Tibial nerve (tissue), 4 donors: ENCODE results near the gene MRPL47. TPM values are rescaled to one million over a fixed set of nuclear protein-coding genes. Genes with fewer than 3 reads are reported as not detected.

Source experiments
- DNase-seq, 2 donors: peaks; one replicate each; pipeline ENCODE4 v3.0.0-alpha.2; 2019; ENCODE audit warnings: low spot score in 2 of 2
- H3K27ac ChIP-seq, 4 donors: fragments of 200-600 bp; sonication (generic) in 3 of 4; one replicate each; pipeline ENCODE4 v1.5.1; 2017 to 2019; ENCODE audit warnings: mild to moderate bottlenecking in 1 of 4
- H3K27me3 ChIP-seq, 2 donors: fragments of 200-600 bp; sonication (generic) in 1 of 2; one replicate each; pipeline versions ENCODE4 v1.5.1 to v1.6.0; 2017 to 2019
- H3K36me3 ChIP-seq, 3 donors: fragments of 200-600 bp; sonication (generic); one replicate each; pipeline ENCODE4 v1.5.1; 2018 to 2019
- H3K4me1 ChIP-seq, 4 donors: fragments of 200-600 bp; sonication (generic) in 3 of 4; one replicate each; pipeline ENCODE4 v1.5.1; 2017 to 2019
- H3K4me3 ChIP-seq, 4 donors: fragments of 200-600 bp; sonication (generic) in 3 of 4; one replicate each; pipeline ENCODE4 v1.5.1; 2017 to 2019; ENCODE audit warnings: mild to moderate bottlenecking in 1 of 4, moderate library complexity in 1 of 4
- H3K9me3 ChIP-seq, 4 donors: fragments of 200-600 bp; sonication (generic) in 3 of 4; one replicate each; pipeline ENCODE4 v1.5.1; 2017 to 2019
- CTCF ChIP-seq, 5 experiments: fragments of 200-600 bp in 3 of 5; fragments of 450-650 bp in 2 of 5; sonication (generic) in 3 of 5; IDR thresholded peaks; one replicate each; pipeline ENCODE4 v1.5.1; 2016 to 2019; ENCODE audit warnings: antibody characterized with exemption in 5 of 5, mild to moderate bottlenecking in 3 of 5, moderate library complexity in 2 of 5
- EP300 ChIP-seq, 2 donors: sonication (generic); formaldehyde crosslinking; IDR thresholded peaks; one replicate each; pipeline ENCODE4 v1.6.1; 2017; ENCODE audit warnings: antibody characterized with exemption in 2 of 2, mild to moderate bottlenecking in 1 of 2
- POLR2A ChIP-seq, 2 donors: fragments of 450-650 bp; IDR thresholded peaks; one replicate each; pipeline ENCODE4 v1.6.1; 2017; ENCODE audit warnings: antibody characterized with exemption in 2 of 2, mild to moderate bottlenecking in 2 of 2, moderate library complexity in 2 of 2
- WGBS, 2 donors: methylation state at CpG; one replicate each; pipeline ENCODE4 v1.1.5; 2018; 5-methylcytosine and 5-hydroxymethylcytosine counted together
- small RNA-seq: library from RNA; depleted of rRNA; stranded (forward); fragments of <200 nt; gene quantifications from one replicate; pipeline ENCODE3, GENCODE V24; 2016
- total RNA-seq, 4 donors: library from RNA; depleted of rRNA; stranded (reverse); fragments of >200 nt; gene quantifications; one replicate each; pipeline ENCODE4 v1.1.0, GENCODE V29; 2016

Gene MRPL47
- total RNA-seq, 4 donors from 2014 or later: 14.9 to 22.2 (median 21.0) TPM

- no peak overlapping the region for H3K27ac ChIP-seq
- no peaks in the 10 kb centered on the region for H3K9me3 ChIP-seq
- no peaks in the 10 kb centered on the region for H3K4me1 ChIP-seq
- no peak overlapping the region for H3K4me3 ChIP-seq
- DNase-seq: no peak
- TF ChIP-seq EP300 (IDR thresholded peaks at IDR 0.05) (no peak), CTCF (IDR thresholded peaks at IDR 0.05) (no peak), POLR2A (IDR thresholded peaks at IDR 0.05) (no peak)
- H3K36me3 ChIP-seq: no peaks in the 10 kb centered on the region
- no peaks in the 10 kb centered on the region for H3K27me3 ChIP-seq
- 88 to 100% methylated on average over 2 of the region's 2 CpGs for WGBS, 2 donors
Measured at GRCh38 chr3:179546814-179547241, 57.6 kb downstream of the MRPL47 start.

- Histone ChIP-seq H3K27ac (no peak overlapping the region), H3K4me3 (no peak overlapping the region), H3K9me3 (no peaks in the 10 kb centered on the region), H3K36me3 (no peaks in the 10 kb centered on the region), H3K4me1 (no peaks in the 10 kb centered on the region), H3K27me3 (no peaks in the 10 kb centered on the region)
- TF ChIP-seq POLR2A (IDR thresholded peaks at IDR 0.05): no peak
- no peak for TF ChIP-seq EP300 (IDR thresholded peaks at IDR 0.05)
- TF ChIP-seq CTCF (IDR thresholded peaks at IDR 0.05): no peak
- 45 to 46% methylated on average over 2 of the region's 2 CpGs for WGBS, 2 donors
- DNase-seq: no peak
Measured at GRCh38 chr3:179544981-179545645, 59.3 kb downstream of the MRPL47 start.

DNA sequence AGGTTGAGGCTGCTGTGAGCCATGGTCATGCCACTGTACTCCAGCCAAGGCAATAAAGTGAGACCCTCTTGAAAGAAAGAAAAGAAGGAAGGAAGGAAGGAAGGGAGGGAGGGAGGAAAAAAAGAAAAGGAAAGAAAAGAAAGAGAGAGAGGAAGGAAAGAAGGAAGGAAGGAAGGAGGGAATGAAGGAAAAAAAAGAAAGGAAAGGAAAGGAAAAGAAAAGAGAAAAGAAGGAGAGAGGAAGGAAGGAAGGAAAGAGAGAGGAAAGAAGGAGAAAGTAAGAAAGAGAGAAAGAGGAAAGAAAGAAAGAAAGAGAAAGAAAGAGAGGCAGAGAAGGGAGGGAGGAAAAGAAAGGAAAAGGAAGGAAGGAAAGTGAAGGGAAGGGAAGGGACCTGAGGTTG lies 62.1 kb downstream of the MRPL47 start:
- H3K27me3 ChIP-seq: no peaks in the 10 kb centered on the region
- H3K4me3 ChIP-seq: no peak overlapping the region
- no peaks in the 10 kb centered on the region for H3K4me1 ChIP-seq
- no peaks in the 10 kb centered on the region for H3K9me3 ChIP-seq
- no peaks in the 10 kb centered on the region for H3K36me3 ChIP-seq
- no peak overlapping the region for H3K27ac ChIP-seq
- TF ChIP-seq EP300 (IDR thresholded peaks at IDR 0.05): no peak
- no peak for TF ChIP-seq POLR2A (IDR thresholded peaks at IDR 0.05)
- no peak for TF ChIP-seq CTCF (IDR thresholded peaks at IDR 0.05)
- no peak for DNase-seq

- Histone ChIP-seq H3K4me1 (no peaks in the 10 kb centered on the region), H3K9me3 (no peaks in the 10 kb centered on the region), H3K27ac (no peak overlapping the region), H3K27me3 (no peaks in the 10 kb centered on the region), H3K4me3 (no peak overlapping the region), H3K36me3 (no peaks in the 10 kb centered on the region)
- WGBS, 2 donors: 92 to 96% methylated on average over 1 of the region's 1 CpG
- TF ChIP-seq EP300 (IDR thresholded peaks at IDR 0.05) (no peak), CTCF (IDR thresholded peaks at IDR 0.05) (no peak), POLR2A (IDR thresholded peaks at IDR 0.05) (no peak)
- no peak for DNase-seq
Measured at GRCh38 chr3:179541596-179541995, 62.8 kb downstream of the MRPL47 start.

DNA sequence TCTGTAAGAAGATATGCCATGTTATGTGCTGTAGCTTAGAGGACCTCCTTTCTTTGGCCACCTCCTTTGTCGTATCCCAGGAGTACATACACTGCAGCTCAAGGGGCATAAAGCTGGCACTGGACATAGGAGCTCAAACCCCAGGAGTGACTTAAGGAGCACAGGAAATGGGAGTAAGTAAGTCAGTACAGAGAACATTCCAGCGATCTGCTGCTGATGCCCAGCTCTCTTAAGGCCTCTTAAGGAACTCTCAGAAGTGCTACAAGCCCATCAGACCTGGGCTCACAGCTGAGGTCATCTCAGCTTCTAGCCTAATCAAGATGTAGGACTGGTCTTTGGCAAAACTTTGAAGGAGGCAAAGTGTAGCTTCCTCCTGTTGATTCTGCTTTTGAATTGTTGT lies 63.3 kb downstream of the MRPL47 start:
- no peak for TF ChIP-seq EP300 (IDR thresholded peaks at IDR 0.05)
- TF ChIP-seq POLR2A (IDR thresholded peaks at IDR 0.05): no peak
- TF ChIP-seq CTCF (IDR thresholded peaks at IDR 0.05): no peak
- Histone ChIP-seq H3K36me3 (no peaks in the 10 kb centered on the region), H3K27ac (no peak overlapping the region), H3K9me3 (no peaks in the 10 kb centered on the region), H3K4me3 (no peak overlapping the region), H3K4me1 (no peaks in the 10 kb centered on the region), H3K27me3 (no peaks in the 10 kb centered on the region)
- 64 to 83% methylated on average over 2 of the region's 2 CpGs for WGBS, 2 donors
- no peak for DNase-seq

Small RNAs within 50 kb of the gene (small RNA-seq; reads per million reads assigned to genes)
- gene AC090425.1 (not detected), gene RF01210 (not detected)

Other genes starting within 250 kb of the MRPL47 start
- 10 to 100 TPM; 32.2 to 47.9 (median 36.3) TPM for gene GNB4, start 153.2 kb downstream of the MRPL47 start, total RNA-seq
- gene ACTL6A, start 41.7 kb downstream of the MRPL47 start, total RNA-seq: 10 to 100 TPM; 25.7 to 52.5 (median 36.3) TPM
- 100 to 1,000 TPM in 1 of 4 donors, 10 to 100 TPM in 3; 45.9 to 101 (median 66.4) TPM for gene NDUFB5, start 156 bp upstream of the MRPL47 start, total RNA-seq
- 10 to 100 TPM in 3 of 4 donors, 1 to 10 TPM in 1; 9.8 to 16.7 (median 14.2) TPM for gene USP13, start 48.4 kb upstream of the MRPL47 start, total RNA-seq